Left lung (tissue), 10 donors: Measurements from ENCODE around the gene ATP8A2. TPM values are rescaled to one million over a fixed set of nuclear protein-coding genes. Genes with fewer than 3 reads are reported as not detected.
A peak's percentile ranks its signal among the peaks of the same experiment; 100 is the strongest.

Source experiments
- ATAC-seq: fragments of 200-7000 bp; cut with Tn5 transposase; one replicate; pipeline ENCODE4 v1.9.1; 2020; ENCODE audit warnings: moderate library complexity
- DNase-seq, 4 donors: peaks; one replicate each; pipeline ENCODE4 v3.0.0-alpha.2; 2013 to 2020
- H3K27ac ChIP-seq, 2 donors: fragments of 200-600 bp; sonication (generic) in 1 of 2; one replicate each; pipeline versions ENCODE4 v1.5.0 to v1.8.0; 2020 to 2021
- H3K27me3 ChIP-seq, 2 donors: fragments of 200-600 bp; sonication (generic) in 1 of 2; one replicate each; pipeline versions ENCODE4 v1.5.0 to v1.8.0; 2020 to 2021
- H3K36me3 ChIP-seq, 2 donors: fragments of 200-600 bp; sonication (generic) in 1 of 2; one replicate each; pipeline versions ENCODE4 v1.5.0 to v1.8.0; 2020 to 2021
- H3K4me1 ChIP-seq, 2 donors: fragments of 200-600 bp; one replicate each; pipeline ENCODE4 v1.8.0; 2021
- H3K4me3 ChIP-seq, 2 donors: fragments of 200-600 bp; sonication (generic) in 1 of 2; one replicate each; pipeline versions ENCODE4 v1.5.0 to v1.8.0; 2020 to 2021; ENCODE audit warnings: mild to moderate bottlenecking in 1 of 2
- H3K9me3 ChIP-seq, 2 donors: fragments of 200-600 bp; sonication (generic) in 1 of 2; one replicate each; pipeline versions ENCODE4 v1.5.0 to v1.8.0; 2020 to 2021
- CTCF ChIP-seq, 2 donors: fragments of 200-600 bp; sonication (generic) in 1 of 2; IDR thresholded peaks; one replicate each; pipeline versions ENCODE4 v1.5.0 to v1.8.0; 2021; ENCODE audit warnings: antibody characterized with exemption in 2 of 2
- intact Hi-C, 2 donors: fragments of 100-400 bp; cut with DNase I; formaldehyde crosslinking; loops; one replicate each; pipeline versions ENCODE4 v1.11.2 to v1.14.2; 2022
- polyA plus RNA-seq, 6 donors: library from polyadenylated mRNA; unstranded; fragments of 120-200 nt; gene quantifications; one replicate each; pipeline ENCODE4 v1.2.1, GENCODE V29; 2013; ENCODE audit not compliant: insufficient read length in 6 of 6
- total RNA-seq, 2 donors: library from RNA; stranded (reverse); fragmentation: NEBNext Ultra II Directional; extraction: Animal tissue kit (Norgen Biotek cat#: 25700); gene quantifications; one replicate each; pipeline ENCODE4 v1.2.1, GENCODE V29; 2021
- donor health status: DM: no; HTN: yes; CAD: no.
- donor health status: DM: no; HTN: no; CAD: no.

The ATP8A2 gene
- total and polyA plus RNA-seq, 8 donors = 1.1 to 13.4 (median 9.6) TPM

- TF ChIP-seq CTCF (IDR thresholded peaks at IDR 0.05) = no peak
- Histone ChIP-seq H3K4me1 (no peaks in the 10 kb centered on the region), H3K9me3 (peaks cover 0 to 8% of the 10 kb centered on the region in 2 donors), H3K36me3 (no peaks in the 10 kb centered on the region), H3K27me3 (no peaks in the 10 kb centered on the region), H3K4me3 (no peak overlapping the region), H3K27ac (no peak overlapping the region)
- peak in 1 of 4 donors; percentile 37 for DNase-seq
- ATAC-seq = no peak
- intact Hi-C loops = no loop called here
Observed at GRCh38 chr13:25607096-25607495, 235.3 kb downstream of the ATP8A2 start.

DNA sequence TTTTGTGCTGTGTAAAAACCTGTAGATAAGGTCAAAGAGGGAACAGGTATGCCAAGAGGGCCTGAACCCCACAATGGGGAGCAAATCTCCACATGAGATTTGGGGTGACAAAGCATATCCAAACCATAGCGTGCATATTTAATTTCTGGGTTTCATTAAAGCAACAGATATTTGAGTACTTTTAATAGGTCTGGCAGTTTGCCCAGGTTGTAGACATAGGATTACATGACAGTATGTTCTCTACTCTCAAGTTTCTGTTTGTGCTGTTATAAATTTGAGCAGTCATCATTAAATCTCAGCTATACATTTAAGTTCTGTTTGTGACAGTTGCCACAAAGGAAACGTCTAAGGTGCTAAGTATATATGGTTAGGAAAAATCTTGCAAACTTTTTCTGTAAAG, 236.4 kb downstream of the ATP8A2 start:
- no peak for ATAC-seq
- peak in 1 of 4 donors; percentile 33 for DNase-seq
- intact Hi-C loops = no loop called here
- no peak overlapping the region for H3K4me3 ChIP-seq
- no peaks in the 10 kb centered on the region for H3K4me1 ChIP-seq
- H3K27ac ChIP-seq = no peak overlapping the region
- H3K27me3 ChIP-seq = no peaks in the 10 kb centered on the region
- no peak for TF ChIP-seq CTCF (IDR thresholded peaks at IDR 0.05)
- H3K36me3 ChIP-seq = no peaks in the 10 kb centered on the region
- H3K9me3 ChIP-seq = peaks cover 0 to 8% of the 10 kb centered on the region in 2 donors

GRCh38 chr13:25616674-25617073, 244.9 kb downstream of the ATP8A2 start:
- no peak overlapping the region for H3K27ac ChIP-seq
- H3K4me1 ChIP-seq = no peaks in the 10 kb centered on the region
- no peak for DNase-seq
- H3K36me3 ChIP-seq = no peaks in the 10 kb centered on the region
- no peak for ATAC-seq
- no peaks in the 10 kb centered on the region for H3K27me3 ChIP-seq
- H3K9me3 ChIP-seq = peaks cover 0 to 7% of the 10 kb centered on the region in 2 donors
- intact Hi-C loops = no loop called here
- no peak for TF ChIP-seq CTCF (IDR thresholded peaks at IDR 0.05)
- H3K4me3 ChIP-seq = no peak overlapping the region

- H3K27ac ChIP-seq = no peak overlapping the region
- ATAC-seq (no peak), DNase-seq (no peak)
- no peaks in the 10 kb centered on the region for H3K27me3 ChIP-seq
- intact Hi-C loops = no loop called here
- no peak overlapping the region for H3K4me3 ChIP-seq
- H3K36me3 ChIP-seq = no peaks in the 10 kb centered on the region
- no peaks in the 10 kb centered on the region for H3K4me1 ChIP-seq
- H3K9me3 ChIP-seq = peaks cover 0 to 7% of the 10 kb centered on the region in 2 donors
- no peak for TF ChIP-seq CTCF (IDR thresholded peaks at IDR 0.05)
Observed at GRCh38 chr13:25619897-25620296, 248.1 kb downstream of the ATP8A2 start.

DNA sequence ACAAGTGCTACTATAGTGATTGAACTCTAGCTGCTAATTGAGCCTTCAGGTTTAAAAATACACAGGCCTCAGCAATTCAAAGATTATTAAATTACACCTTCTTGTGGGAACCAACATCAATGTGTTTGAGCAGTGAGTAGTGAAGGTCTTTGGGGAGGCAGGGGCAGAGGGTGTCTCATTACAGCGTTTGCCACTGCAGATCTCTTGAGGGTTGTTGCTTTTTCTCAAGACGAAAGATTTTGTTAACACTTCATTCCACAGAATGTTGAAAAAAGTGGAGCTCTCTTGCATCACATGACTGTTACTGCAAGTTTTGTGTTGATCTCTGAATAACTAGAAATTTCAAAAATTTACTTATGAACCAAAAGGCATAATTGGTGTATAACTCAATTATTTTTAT, 253.6 kb downstream of the ATP8A2 start:
- no peak for TF ChIP-seq CTCF (IDR thresholded peaks at IDR 0.05)
- Histone ChIP-seq H3K36me3 (no peaks in the 10 kb centered on the region), H3K27ac (no peak overlapping the region), H3K4me3 (no peak overlapping the region), H3K9me3 (no peaks in the 10 kb centered on the region), H3K4me1 (no peaks in the 10 kb centered on the region), H3K27me3 (no peaks in the 10 kb centered on the region)
- DNase-seq (peak in 2 of 4 donors; percentile 60 to 72), ATAC-seq (no peak)
- intact Hi-C loops = no loop called here
